NCI-H1694 (cell line): Measurements from ENCODE around the gene CBX7.

Experiments used
- DNase-seq: peaks from one replicate; lab custom pipeline; 2025; lab: John Stamatoyannopoulos, UW

Gene CBX7

GRCh38 chr22:39147335-39148025 is 5.0 kb downstream of the CBX7 start:
- DNase-seq, result no peak

GRCh38 chr22:39146256-39147101 is 6.0 kb downstream of the CBX7 start:
- no peak for DNase-seq

- no peak for DNase-seq
These were observed 8.2 kb downstream of the CBX7 start for GRCh38 chr22:39144101-39144767.

GRCh38 chr22:39142088-39142680 is 10.3 kb downstream of the CBX7 start:
- DNase-seq, result no peak

GRCh38 chr22:39139933-39140332 is 12.5 kb downstream of the CBX7 start:
- no peak for DNase-seq

GRCh38 chr22:39138357-39138997 is 14.0 kb downstream of the CBX7 start:
- no peak for DNase-seq

- DNase-seq, result no peak
These were observed 16.2 kb downstream of the CBX7 start for GRCh38 chr22:39136317-39136716.

GRCh38 chr22:39135092-39135896 is 17.2 kb downstream of the CBX7 start:
- DNase-seq, result no peak

GRCh38 chr22:39134366-39135091 is 18.0 kb downstream of the CBX7 start:
- DNase-seq, result no peak

GRCh38 chr22:39133871-39134270 is 18.6 kb downstream of the CBX7 start:
- DNase-seq, result no peak

- DNase-seq, result no peak
These were observed 19.5 kb downstream of the CBX7 start for GRCh38 chr22:39132871-39133524.

GRCh38 chr22:39132281-39132680 is 20.2 kb downstream of the CBX7 start:
- DNase-seq, result no peak

- no peak for DNase-seq
These were observed 21.3 kb downstream of the CBX7 start for GRCh38 chr22:39130892-39131855.

GRCh38 chr22:39130152-39130704 is 22.3 kb downstream of the CBX7 start:
- DNase-seq, result no peak

- DNase-seq, result no peak
These were observed 22.7 kb downstream of the CBX7 start for GRCh38 chr22:39129746-39130145.

GRCh38 chr22:39129081-39129480 is 23.4 kb downstream of the CBX7 start:
- no peak for DNase-seq

GRCh38 chr22:39128508-39128907 is 24.0 kb downstream of the CBX7 start:
- DNase-seq, result no peak

- no peak for DNase-seq
These were observed 26.9 kb downstream of the CBX7 start for GRCh38 chr22:39125622-39126021.
